Neural cell (in vitro differentiated cells): ENCODE data around the gene KREMEN2. TPM values are rescaled to one million over a fixed set of nuclear protein-coding genes. Genes with fewer than 3 reads are reported as not detected.

Experiments used
- H2AFZ ChIP-seq: fragments of 200-600, 300-800 bp; sonication (generic), shearing (Covaris generic); 2 replicates; pipeline ENCODE4 v1.6.0; 2014; ENCODE audit warnings: low read depth, mild to moderate bottlenecking, antibody characterized with exemption, low read length, moderate library complexity
- H3F3A ChIP-seq: fragments of 200-600 bp; shearing (Covaris generic); 2 replicates; pipeline ENCODE4 v1.6.1; 2016; ENCODE audit warnings: mild to moderate bottlenecking, moderate library complexity, mixed read lengths, antibody characterized with exemption, low read length; ENCODE audit not compliant: insufficient read depth, poor library complexity, severe bottlenecking
- H3K27ac ChIP-seq: fragments of 200-600, 300-800 bp; sonication (generic), shearing (Covaris generic); 2 replicates; pipeline ENCODE4 v1.5.1; 2014; ENCODE audit warnings: mild to moderate bottlenecking, low read length, moderate library complexity
- H3K27me3 ChIP-seq: fragments of 300-800, 200-600 bp; sonication (generic), shearing (Covaris generic); 2 replicates; pipeline ENCODE4 v1.6.0; 2014; ENCODE audit warnings: mild to moderate bottlenecking, low read depth, low read length, moderate library complexity; ENCODE audit not compliant: insufficient read depth
- H3K36me3 ChIP-seq: fragments of 300-800, 200-600 bp; sonication (generic), shearing (Covaris generic); 2 replicates; pipeline ENCODE4 v1.5.1; 2014; ENCODE audit warnings: mild to moderate bottlenecking, antibody characterized with exemption, low read length, moderate library complexity; ENCODE audit not compliant: insufficient read depth
- H3K4me2 ChIP-seq: fragments of 300-800, 200-600 bp; sonication (generic), shearing (Covaris generic); 2 replicates; pipeline ENCODE4 v1.6.0; 2014; ENCODE audit warnings: mild to moderate bottlenecking, low read length
- H3K4me3 ChIP-seq: fragments of 300-800, 200-600 bp; sonication (generic), shearing (Covaris generic); 2 replicates; pipeline ENCODE4 v1.5.1; 2014; ENCODE audit warnings: mild to moderate bottlenecking, low read length, moderate library complexity
- H3K79me2 ChIP-seq: fragments of 200-600 bp; shearing (Covaris generic); replicated peaks from 2 replicates; pipeline ENCODE4 v1.6.0; 2014; ENCODE audit warnings: mild to moderate bottlenecking, low read length, moderate library complexity; ENCODE audit not compliant: insufficient read depth
- H3K9ac ChIP-seq: fragments of 300-800, 200-600 bp; sonication (generic), shearing (Covaris generic); 2 replicates; pipeline ENCODE4 v1.6.1; 2016; ENCODE audit warnings: mild to moderate bottlenecking, low read length, mixed read lengths
- H3K9me2 ChIP-seq: fragments of 200-600 bp; shearing (Covaris generic); 2 replicates; pipeline ENCODE4 v1.6.1; 2016; ENCODE audit warnings: mild to moderate bottlenecking, low read length, mixed read lengths; ENCODE audit not compliant: insufficient read depth
- H3K9me3 ChIP-seq: fragments of 200-600, 300-800 bp; sonication (generic), shearing (Covaris generic); 2 replicates; pipeline ENCODE4 v1.6.1; 2016; ENCODE audit warnings: mild to moderate bottlenecking, mixed run types, low read length, moderate library complexity, mixed read lengths
- H4K20me1 ChIP-seq: fragments of 200-600 bp; shearing (Covaris generic); 2 replicates; pipeline ENCODE4 v1.6.1; 2016; ENCODE audit warnings: mild to moderate bottlenecking, mixed run types; ENCODE audit not compliant: insufficient read depth
- CTCF ChIP-seq: fragments of 450-650 bp; IDR thresholded peaks from 2 replicates; pipeline ENCODE4 v1.5.1; 2014; ENCODE audit warnings: antibody characterized with exemption, mild to moderate bottlenecking, moderate library complexity; ENCODE audit not compliant: poor library complexity, severe bottlenecking
- EP300 ChIP-seq: fragments of 450-650 bp; conservative IDR thresholded peaks from 2 replicates; pipeline ENCODE4 v1.6.1; 2014; ENCODE audit warnings: antibody characterized with exemption, mild to moderate bottlenecking, moderate library complexity; ENCODE audit not compliant: poor library complexity, severe bottlenecking
- EZH2 ChIP-seq: fragments of 200-600, 300-800 bp; shearing (Covaris generic), sonication (generic); IDR thresholded peaks from 2 replicates; pipeline ENCODE4 v1.6.1; 2014; ENCODE audit warnings: antibody characterized with exemption, low read length, borderline replicate concordance, mild to moderate bottlenecking; ENCODE audit not compliant: insufficient read depth, poor library complexity, severe bottlenecking
- MXI1 ChIP-seq: fragments of 450-650 bp; conservative IDR thresholded peaks from 2 replicates; pipeline ENCODE4 v1.6.1; 2014; ENCODE audit warnings: antibody characterized with exemption, mild to moderate bottlenecking; ENCODE audit not compliant: poor library complexity, severe bottlenecking
- POLR2AphosphoS5 ChIP-seq: IDR thresholded peaks from 2 replicates; pipeline ENCODE4 v1.6.1; 2012
- RAD21 ChIP-seq: fragments of 450-650 bp; conservative IDR thresholded peaks from 2 replicates; pipeline ENCODE4 v1.6.1; 2014; ENCODE audit warnings: antibody characterized with exemption, mild to moderate bottlenecking, moderate library complexity
- REST ChIP-seq: IDR thresholded peaks from 2 replicates; pipeline ENCODE4 v1.6.1; 2012; ENCODE audit warnings: borderline replicate concordance
- SMC3 ChIP-seq: fragments of 450-650 bp; conservative IDR thresholded peaks from 2 replicates; pipeline ENCODE4 v1.6.1; 2014; ENCODE audit warnings: antibody characterized with exemption, mild to moderate bottlenecking, moderate library complexity; ENCODE audit not compliant: poor library complexity
- TAF1 ChIP-seq: IDR thresholded peaks from 2 replicates; pipeline ENCODE4 v1.6.1; 2012; ENCODE audit warnings: low read depth
- polyA plus RNA-seq: library from polyadenylated mRNA; depleted of rRNA; stranded (reverse); fragments of >200 nt; gene quantifications from 2 replicates; pipeline ENCODE4 v1.2.3, GENCODE V29; 2014

Gene KREMEN2
- polyA plus RNA-seq, 1 donor from 2014 or later, result 0.71 TPM

- Histone ChIP-seq H3F3A (no peaks in the 10 kb centered on the region), H3K36me3 (no peaks in the 10 kb centered on the region), H3K79me2 (no peaks in the 10 kb centered on the region), H2AFZ (no peak overlapping the region), H3K27me3 (no peaks in the 10 kb centered on the region), H3K4me3 (no peak overlapping the region), H3K27ac (no peak overlapping the region), H3K9ac (no peak overlapping the region), H3K9me2 (no peaks in the 10 kb centered on the region), H3K9me3 (no peaks in the 10 kb centered on the region), H4K20me1 (no peaks in the 10 kb centered on the region), H3K4me2 (no peak overlapping the region)
- TF ChIP-seq POLR2AphosphoS5, result no peak
- no peak for TF ChIP-seq CTCF
- TF ChIP-seq RAD21, result no peak
- TF ChIP-seq MXI1, result no peak
- TF ChIP-seq EP300, result no peak
- TF ChIP-seq EZH2, result no peak
These were observed 25.9 kb upstream of the KREMEN2 start for GRCh38 chr16:2938206-2938605.

GRCh38 chr16:2939968-2940367, 24.1 kb upstream of the KREMEN2 start:
- H3K9ac ChIP-seq, result no peak overlapping the region
- H3K4me3 ChIP-seq, result no peak overlapping the region
- H3K27ac ChIP-seq, result no peak overlapping the region
- H4K20me1 ChIP-seq, result no peaks in the 10 kb centered on the region
- TF ChIP-seq TAF1, result no peak
- TF ChIP-seq CTCF, result no peak
- no peak for TF ChIP-seq RAD21
- TF ChIP-seq REST, result no peak
- TF ChIP-seq SMC3, result no peak
- no peak for TF ChIP-seq POLR2AphosphoS5
- TF ChIP-seq EZH2, result no peak
- no peak for TF ChIP-seq MXI1
- no peak for TF ChIP-seq EP300
- no peaks in the 10 kb centered on the region for H3F3A ChIP-seq
- H3K79me2 ChIP-seq, result no peaks in the 10 kb centered on the region
- H3K4me2 ChIP-seq, result no peak overlapping the region
- no peaks in the 10 kb centered on the region for H3K9me3 ChIP-seq
- no peaks in the 10 kb centered on the region for H3K9me2 ChIP-seq
- H3K36me3 ChIP-seq, result no peaks in the 10 kb centered on the region
- no peaks in the 10 kb centered on the region for H3K27me3 ChIP-seq
- H2AFZ ChIP-seq, result no peak overlapping the region
